ENCODE data around the gene WNT3A. TPM values are rescaled to one million over a fixed set of nuclear protein-coding genes. Genes with fewer than 3 reads are reported as not detected.

Gene WNT3A
- total and polyA plus RNA-seq, 2 of the 4 experiments (the other 2 are of a cell fraction), result not detected

DNA sequence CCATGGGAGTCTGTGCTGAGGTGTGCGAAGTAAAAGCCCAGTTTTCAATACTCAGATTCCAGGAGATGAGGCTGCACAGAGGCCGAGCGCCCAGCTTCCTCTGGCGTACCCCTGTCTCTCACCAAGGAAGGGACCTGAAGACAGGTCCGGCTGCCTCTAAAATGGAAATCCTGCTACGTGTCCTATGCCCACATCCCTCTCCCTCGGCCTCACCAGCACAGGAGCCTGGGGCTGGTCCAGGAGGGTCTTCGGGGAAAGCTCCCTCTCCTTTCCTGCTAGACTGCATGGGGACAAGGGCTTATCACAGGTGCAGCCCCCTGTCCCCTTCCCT is 101.9 kb downstream of the WNT3A start:
- peak overlapping the region; percentile 82 for H2BK5ac ChIP-seq (ENCODE audit: low read depth, low read length, poor library complexity, severe bottlenecking)
- H3K9ac ChIP-seq (ENCODE audit: low read depth, low read length), result peak overlapping the region; percentile 93
- ChIA-PET POLR2A (ENCODE audit: unreplicated experiment) (interaction anchor here (0.6 kb wide), 1 partner anchor 211 kb away, joined by 8 read pairs; no protein-coding TSS in a partner anchor), CTCF (no interaction called here)
- no peak overlapping the region for H2BK15ac ChIP-seq (ENCODE audit: low read depth, low read length)
- peak overlapping the region in 1 of 2 experiments; percentile 61; a peak in 3 of 4 replicates for H4K8ac ChIP-seq (ENCODE audit: low read depth in 2 of 2, low read length in 2 of 2)
- dilution Hi-C loops (cut with HindIII; ENCODE audit: low sequenced_read_pairs, unreplicated experiment), result no loop called here
- H4K20me1 ChIP-seq (ENCODE audit: insufficient read depth, low read length), result no peaks in the 10 kb centered on the region
- DNase-seq (no peak), ATAC-seq (ENCODE audit: low read depth) (no peak)
- peak overlapping the region; percentile 37; the same call in 1 of the 2 replicates for H3K56ac ChIP-seq (ENCODE audit: extremely low read depth, insufficient read depth, low read length)
- peak overlapping the region; percentile 79 for H3K4ac ChIP-seq (ENCODE audit: low read depth, low read length)
- no peaks in the 10 kb centered on the region for H3K27me3 ChIP-seq (ENCODE audit: control insufficient read depth, insufficient read depth, low read length)
- peak overlapping the region; percentile 37; the same call in 1 of the 2 replicates for H3K23ac ChIP-seq (ENCODE audit: low read depth, low read length)
- in situ Hi-C loops (cut with MboI; ENCODE audit: low sequenced_read_pairs), result no loop called here
- no peak for TF ChIP-seq SMC3 (IDR thresholded peaks at IDR 0.05; ENCODE audit: low read depth, low read length)
- TF ChIP-seq BHLHE40 (IDR thresholded peaks at IDR 0.05; ENCODE audit: low read depth, low read length), result no peak
- TF ChIP-seq USF2 (IDR thresholded peaks at IDR 0.05; ENCODE audit: low read depth, low read length), result no peak
- no peak for TF ChIP-seq NFE2L2 (IDR thresholded peaks at IDR 0.05; ENCODE audit: low read depth, low read length)
- TF ChIP-seq MAFK (IDR thresholded peaks at IDR 0.05; ENCODE audit: low read depth, low read length), result no peak
- TF ChIP-seq, protein P1, sequence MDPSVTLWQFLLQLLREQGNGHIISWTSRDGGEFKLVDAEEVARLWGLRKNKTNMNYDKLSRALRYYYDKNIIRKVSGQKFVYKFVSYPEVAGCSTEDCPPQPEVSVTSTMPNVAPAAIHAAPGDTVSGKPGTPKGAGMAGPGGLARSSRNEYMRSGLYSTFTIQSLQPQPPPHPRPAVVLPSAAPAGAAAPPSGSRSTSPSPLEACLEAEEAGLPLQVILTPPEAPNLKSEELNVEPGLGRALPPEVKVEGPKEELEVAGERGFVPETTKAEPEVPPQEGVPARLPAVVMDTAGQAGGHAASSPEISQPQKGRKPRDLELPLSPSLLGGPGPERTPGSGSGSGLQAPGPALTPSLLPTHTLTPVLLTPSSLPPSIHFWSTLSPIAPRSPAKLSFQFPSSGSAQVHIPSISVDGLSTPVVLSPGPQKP (IDR thresholded peaks at IDR 0.05; ENCODE audit: borderline replicate concordance, low read depth, low read length), result no peak
- TF ChIP-seq MXI1 (IDR thresholded peaks at IDR 0.05; ENCODE audit: borderline replicate concordance, low read depth, low read length), result no peak
- TF ChIP-seq, protein P2, sequence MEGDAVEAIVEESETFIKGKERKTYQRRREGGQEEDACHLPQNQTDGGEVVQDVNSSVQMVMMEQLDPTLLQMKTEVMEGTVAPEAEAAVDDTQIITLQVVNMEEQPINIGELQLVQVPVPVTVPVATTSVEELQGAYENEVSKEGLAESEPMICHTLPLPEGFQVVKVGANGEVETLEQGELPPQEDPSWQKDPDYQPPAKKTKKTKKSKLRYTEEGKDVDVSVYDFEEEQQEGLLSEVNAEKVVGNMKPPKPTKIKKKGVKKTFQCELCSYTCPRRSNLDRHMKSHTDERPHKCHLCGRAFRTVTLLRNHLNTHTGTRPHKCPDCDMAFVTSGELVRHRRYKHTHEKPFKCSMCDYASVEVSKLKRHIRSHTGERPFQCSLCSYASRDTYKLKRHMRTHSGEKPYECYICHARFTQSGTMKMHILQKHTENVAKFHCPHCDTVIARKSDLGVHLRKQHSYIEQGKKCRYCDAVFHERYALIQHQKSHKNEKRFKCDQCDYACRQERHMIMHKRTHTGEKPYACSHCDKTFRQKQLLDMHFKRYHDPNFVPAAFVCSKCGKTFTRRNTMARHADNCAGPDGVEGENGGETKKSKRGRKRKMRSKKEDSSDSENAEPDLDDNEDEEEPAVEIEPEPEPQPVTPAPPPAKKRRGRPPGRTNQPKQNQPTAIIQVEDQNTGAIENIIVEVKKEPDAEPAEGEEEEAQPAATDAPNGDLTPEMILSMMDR (conservative IDR thresholded peaks at IDR 0.05; ENCODE audit: low read depth, low read length), result no peak
- no peak for TF ChIP-seq RFX5 (IDR thresholded peaks at IDR 0.05; ENCODE audit: low read depth, low read length)
- no peak for TF ChIP-seq RAD21 (IDR thresholded peaks at IDR 0.05; ENCODE audit: low read length)
- TF ChIP-seq CHD1 (IDR thresholded peaks at IDR 0.05; ENCODE audit: low read depth, low read length), result no peak
- TF ChIP-seq CEBPB (IDR thresholded peaks at IDR 0.05; ENCODE audit: low read depth, low read length), result no peak
- no peak for TF ChIP-seq FOS (IDR thresholded peaks at IDR 0.05; ENCODE audit: low read depth, low read length)
- no peak for TF ChIP-seq MAZ (IDR thresholded peaks at IDR 0.05; ENCODE audit: borderline replicate concordance, low read depth, low read length)
- TF ChIP-seq POLR2A (IDR thresholded peaks at IDR 0.05; ENCODE audit: low read depth, low read length), result no peak
- no peak for TF ChIP-seq RCOR1 (IDR thresholded peaks at IDR 0.05; ENCODE audit: insufficient replicate concordance, low read length)
- peak overlapping the region; percentile 82 for H3K27ac ChIP-seq (ENCODE audit: insufficient read depth, low read length)
- H2AFZ ChIP-seq (replicated peaks; ENCODE audit: low read length, poor library complexity), result peak overlapping the region; percentile 98
- peak overlapping the region; percentile 24 for H2AK5ac ChIP-seq (ENCODE audit: low read depth, low read length)
- peaks cover 13% of the 10 kb centered on the region for H3K36me3 ChIP-seq (ENCODE audit: control insufficient read depth, insufficient read depth, low read length)
- peaks cover 6% of the 10 kb centered on the region for H3K9me1 ChIP-seq (ENCODE audit: insufficient read depth, low read length)
- peak overlapping the region; percentile 63; the same call in 1 of the 2 replicates for H3K14ac ChIP-seq (replicated peaks; ENCODE audit: low read depth, low read length)
- peak overlapping the region; percentile 3; the same call in 1 of the 2 replicates for H4K91ac ChIP-seq (ENCODE audit: insufficient read depth, low read depth, low read length)
- peak overlapping the region; percentile 86 for H3K4me3 ChIP-seq (ENCODE audit: insufficient read depth, low read depth, low read length)
- peak overlapping the region; percentile 94 for H2AK9ac ChIP-seq (replicated peaks; ENCODE audit: low read depth, low read length, poor library complexity)
- H3K79me1 ChIP-seq (ENCODE audit: low read depth in 1 of 2, low read length in 2 of 2), result peaks cover 14 to 44% of the 10 kb centered on the region in 2 experiments; a peak in 3 of 4 replicates
- BruUV-seq (replicated peaks), result no TSS peak
- H3K4me2 ChIP-seq (ENCODE audit: low read depth, low read length), result peak overlapping the region; percentile 85
- H3K4me1 ChIP-seq (ENCODE audit: control insufficient read depth, insufficient read depth, low read length), result peaks cover 6% of the 10 kb centered on the region
- H2BK20ac ChIP-seq (ENCODE audit: low read depth, low read length), result no peak overlapping the region
- intact Hi-C loops (cut with micrococcal nuclease), result no loop called here
- 0 out of 2 replicates have a peak overlapping the region, but pooled peaks have one; percentile 24 for H4K5ac ChIP-seq (ENCODE audit: low read depth, low read length)
- no peak overlapping the region for H3K18ac ChIP-seq (ENCODE audit: low read depth, low read length)
- H3K9me3 ChIP-seq (ENCODE audit: control insufficient read depth, insufficient read depth, low read length), result no peaks in the 10 kb centered on the region
- H2BK120ac ChIP-seq (ENCODE audit: low read depth, low read length), result no peak overlapping the region
- WGBS, 2 experiments (ENCODE audit: extremely low coverage in 2 of 2, insufficient read length in 1 of 2), result 0% methylated on average over 2 of the region's 8 CpGs; no CpG with 5 or more reads in 1 of the 2 experiments
